ENCODE data around the gene ZNF774.

DNA sequence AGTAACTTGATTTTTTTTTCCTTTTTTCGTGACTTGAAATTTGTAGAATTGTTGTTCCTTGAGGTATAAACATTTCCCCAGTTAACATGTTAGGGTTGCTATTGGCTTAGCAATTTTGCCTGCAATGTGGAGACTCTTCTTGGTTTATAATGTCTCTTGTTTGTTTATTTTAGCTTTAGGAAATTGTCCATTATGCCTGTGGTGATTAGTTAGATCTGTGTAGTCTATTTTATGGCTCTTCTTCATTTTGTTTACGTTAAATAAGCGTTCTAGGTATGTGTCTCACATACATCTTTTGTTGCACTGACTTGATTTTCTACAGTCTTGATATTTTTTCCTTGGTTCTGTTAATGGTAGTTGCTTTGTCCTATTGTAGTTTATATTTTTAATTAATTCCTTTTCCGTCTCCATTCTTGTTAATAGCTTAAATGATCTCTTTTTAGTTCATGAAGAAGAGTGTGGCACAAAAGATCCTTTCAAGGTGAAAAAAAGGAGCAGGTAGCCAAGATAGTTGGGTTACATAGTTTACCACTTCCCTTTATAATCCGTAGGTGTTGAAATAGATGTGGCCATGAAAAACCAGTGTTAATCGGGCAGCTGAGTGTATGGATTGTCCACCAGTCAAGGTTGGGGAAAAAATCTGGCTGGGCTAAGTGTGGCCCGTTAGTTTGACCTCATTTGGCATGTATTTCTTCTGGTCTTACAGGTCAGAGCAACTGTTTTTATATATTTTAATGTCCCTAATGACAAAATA, 48.1 kb downstream of the ZNF774 start:
- TF ChIP-seq POLR2A (IDR thresholded peaks at IDR 0.05) (peak; percentile 6), CTCF (IDR thresholded peaks at IDR 0.05) (no peak), POLR2AphosphoS5 (IDR thresholded peaks at IDR 0.05) (no peak)

Measured in breast epithelium (tissue), 3 donors.